PFSK-1 (cell line): ENCODE results near the gene LIF.

Source experiments
- POLR2AphosphoS5 ChIP-seq: IDR thresholded peaks from 2 replicates; pipeline ENCODE4 v1.6.1; 2012; ENCODE audit warnings: low read depth, mild to moderate bottlenecking, control low read depth, low read length, moderate library complexity
- TF ChIP-seq, protein P1 (sequence below), 2 experiments: IDR thresholded peaks; 2 replicates each; pipeline versions ENCODE4 v1.6.1 to v1.8.0; 2011 to 2012; ENCODE audit warnings: low read depth in 2 of 2, low read length in 2 of 2, control low read depth in 1 of 2, inconsistent platforms in 1 of 2, mild to moderate bottlenecking in 1 of 2, moderate library complexity in 1 of 2; ENCODE audit not compliant: insufficient read depth in 1 of 2

GRCh38 chr22:30221121-30221992, 25.2 kb downstream of the LIF start:
- TF ChIP-seq POLR2AphosphoS5 = no peak
- TF ChIP-seq, protein P1, sequence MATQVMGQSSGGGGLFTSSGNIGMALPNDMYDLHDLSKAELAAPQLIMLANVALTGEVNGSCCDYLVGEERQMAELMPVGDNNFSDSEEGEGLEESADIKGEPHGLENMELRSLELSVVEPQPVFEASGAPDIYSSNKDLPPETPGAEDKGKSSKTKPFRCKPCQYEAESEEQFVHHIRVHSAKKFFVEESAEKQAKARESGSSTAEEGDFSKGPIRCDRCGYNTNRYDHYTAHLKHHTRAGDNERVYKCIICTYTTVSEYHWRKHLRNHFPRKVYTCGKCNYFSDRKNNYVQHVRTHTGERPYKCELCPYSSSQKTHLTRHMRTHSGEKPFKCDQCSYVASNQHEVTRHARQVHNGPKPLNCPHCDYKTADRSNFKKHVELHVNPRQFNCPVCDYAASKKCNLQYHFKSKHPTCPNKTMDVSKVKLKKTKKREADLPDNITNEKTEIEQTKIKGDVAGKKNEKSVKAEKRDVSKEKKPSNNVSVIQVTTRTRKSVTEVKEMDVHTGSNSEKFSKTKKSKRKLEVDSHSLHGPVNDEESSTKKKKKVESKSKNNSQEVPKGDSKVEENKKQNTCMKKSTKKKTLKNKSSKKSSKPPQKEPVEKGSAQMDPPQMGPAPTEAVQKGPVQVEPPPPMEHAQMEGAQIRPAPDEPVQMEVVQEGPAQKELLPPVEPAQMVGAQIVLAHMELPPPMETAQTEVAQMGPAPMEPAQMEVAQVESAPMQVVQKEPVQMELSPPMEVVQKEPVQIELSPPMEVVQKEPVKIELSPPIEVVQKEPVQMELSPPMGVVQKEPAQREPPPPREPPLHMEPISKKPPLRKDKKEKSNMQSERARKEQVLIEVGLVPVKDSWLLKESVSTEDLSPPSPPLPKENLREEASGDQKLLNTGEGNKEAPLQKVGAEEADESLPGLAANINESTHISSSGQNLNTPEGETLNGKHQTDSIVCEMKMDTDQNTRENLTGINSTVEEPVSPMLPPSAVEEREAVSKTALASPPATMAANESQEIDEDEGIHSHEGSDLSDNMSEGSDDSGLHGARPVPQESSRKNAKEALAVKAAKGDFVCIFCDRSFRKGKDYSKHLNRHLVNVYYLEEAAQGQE (IDR thresholded peaks at IDR 0.05; ENCODE audit: insufficient read depth in 1 of 2, low read depth in 2 of 2, low read length in 2 of 2) = no peak
